Measurements from ENCODE around the gene UQCC3.
A peak's percentile ranks its signal among the peaks of the same experiment; 100 is the strongest.
"Not testable (repeated sequence)": the region's sequence is repeated elsewhere in the genome, so short reads cannot be mapped to it uniquely, and the experiment has no call there.

UQCC3 gene

DNA sequence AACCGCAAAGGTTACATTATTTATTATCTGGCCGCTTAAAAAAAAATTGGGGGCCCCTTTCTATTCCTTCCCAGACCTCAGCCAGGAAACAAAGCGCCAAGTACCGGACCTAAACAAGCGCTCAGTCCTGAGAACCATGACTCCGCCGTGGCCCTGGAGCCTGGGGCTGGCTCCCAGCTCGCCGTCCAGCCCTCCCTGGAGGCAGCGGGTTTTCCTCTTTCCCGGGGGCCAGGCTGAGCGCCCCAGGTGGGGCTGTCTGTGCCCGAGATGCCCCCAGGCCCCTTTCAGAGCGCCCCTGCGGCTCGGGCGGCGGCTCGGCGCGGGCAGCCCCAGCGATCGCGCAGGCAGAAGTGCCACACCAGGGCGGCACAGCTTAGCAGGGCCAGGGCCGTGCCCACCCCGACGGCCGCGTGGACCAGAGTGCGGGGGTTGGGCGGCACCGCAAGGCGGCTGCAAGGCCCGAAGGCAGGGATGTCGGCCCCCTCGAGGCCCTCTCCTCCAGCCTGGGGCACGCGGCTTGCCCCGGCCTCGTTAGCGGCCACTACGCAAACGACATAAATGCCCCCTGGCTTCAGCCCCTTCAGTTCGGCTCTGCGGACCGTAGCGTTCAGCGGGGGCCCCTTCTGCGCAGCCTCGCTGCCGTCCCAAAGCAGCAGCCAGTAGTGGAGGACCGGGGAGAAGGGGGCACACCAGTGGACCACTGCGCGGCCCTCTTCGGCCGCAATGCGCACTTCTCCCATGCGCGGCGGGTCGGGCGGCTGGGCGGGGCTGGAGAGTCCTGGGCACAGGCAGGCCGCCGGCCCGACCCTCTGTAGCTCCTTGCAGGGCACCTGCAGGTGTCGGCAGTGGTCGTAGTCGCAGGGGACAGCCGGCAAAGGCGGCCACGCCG lies 16.3 kb downstream of the UQCC3 start:
- TF ChIP-seq, protein P1, sequence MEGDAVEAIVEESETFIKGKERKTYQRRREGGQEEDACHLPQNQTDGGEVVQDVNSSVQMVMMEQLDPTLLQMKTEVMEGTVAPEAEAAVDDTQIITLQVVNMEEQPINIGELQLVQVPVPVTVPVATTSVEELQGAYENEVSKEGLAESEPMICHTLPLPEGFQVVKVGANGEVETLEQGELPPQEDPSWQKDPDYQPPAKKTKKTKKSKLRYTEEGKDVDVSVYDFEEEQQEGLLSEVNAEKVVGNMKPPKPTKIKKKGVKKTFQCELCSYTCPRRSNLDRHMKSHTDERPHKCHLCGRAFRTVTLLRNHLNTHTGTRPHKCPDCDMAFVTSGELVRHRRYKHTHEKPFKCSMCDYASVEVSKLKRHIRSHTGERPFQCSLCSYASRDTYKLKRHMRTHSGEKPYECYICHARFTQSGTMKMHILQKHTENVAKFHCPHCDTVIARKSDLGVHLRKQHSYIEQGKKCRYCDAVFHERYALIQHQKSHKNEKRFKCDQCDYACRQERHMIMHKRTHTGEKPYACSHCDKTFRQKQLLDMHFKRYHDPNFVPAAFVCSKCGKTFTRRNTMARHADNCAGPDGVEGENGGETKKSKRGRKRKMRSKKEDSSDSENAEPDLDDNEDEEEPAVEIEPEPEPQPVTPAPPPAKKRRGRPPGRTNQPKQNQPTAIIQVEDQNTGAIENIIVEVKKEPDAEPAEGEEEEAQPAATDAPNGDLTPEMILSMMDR (IDR thresholded peaks at IDR 0.05; ENCODE audit: borderline replicate concordance, insufficient read depth, low read depth, low read length), result no peak
- no peak overlapping the region for H3K4me3 ChIP-seq (ENCODE audit: low read depth, low read length)

GRCh38 chr11:62688491-62688890 lies 17.0 kb downstream of the UQCC3 start:
- TF ChIP-seq, protein P1 (IDR thresholded peaks at IDR 0.05; ENCODE audit: borderline replicate concordance, insufficient read depth, low read depth, low read length), result no peak

DNA sequence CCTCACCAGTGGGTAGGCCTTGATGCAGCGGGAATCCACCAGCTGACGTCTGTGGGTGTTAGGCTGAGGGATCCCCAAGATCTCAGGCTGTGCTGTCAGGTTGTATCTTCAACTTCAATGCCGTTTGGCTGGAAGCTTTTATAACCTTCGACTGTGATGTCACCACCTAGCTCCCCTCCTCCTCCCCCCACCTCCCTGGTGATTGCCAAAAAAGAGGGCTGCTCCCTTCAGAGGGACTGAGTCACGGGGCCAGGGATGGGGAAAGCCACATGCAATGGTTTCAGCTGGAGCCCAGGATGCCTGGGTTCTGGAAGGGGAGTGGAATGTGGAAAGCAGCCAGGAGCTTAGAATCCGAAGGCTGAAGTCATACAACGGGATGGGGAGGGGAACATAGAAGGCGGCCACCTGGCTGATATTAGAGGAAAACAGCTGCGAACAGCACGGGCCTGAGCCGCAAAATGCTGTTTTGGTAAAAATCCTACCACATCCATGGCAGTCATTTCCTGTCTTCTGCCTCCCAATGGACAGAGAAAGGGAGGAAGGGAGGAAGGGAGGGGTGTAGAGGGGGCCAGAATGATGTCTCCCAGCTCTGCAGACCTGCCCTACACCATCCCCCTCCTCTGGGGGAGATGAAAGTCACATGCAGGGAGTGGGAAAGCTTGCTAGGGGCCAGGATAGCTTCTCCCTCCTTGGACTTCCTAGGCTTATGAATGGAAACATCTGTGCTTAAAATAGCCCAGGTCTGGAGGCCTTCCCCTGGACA lies 18.1 kb downstream of the UQCC3 start, which contains the start of gene LRRN4CL:
LRRN4CL (minus strand) TSS at position 110 of the 763 bp plus-strand sequence. CDS start 1,022 bp downstream, outside the sequence.
- H3K4me3 ChIP-seq (ENCODE audit: low read depth, low read length), result no peak within 1 kb of the TSS
- TF ChIP-seq, protein P1 (IDR thresholded peaks at IDR 0.05; ENCODE audit: borderline replicate concordance, insufficient read depth, low read depth, low read length), result no peak

More at GRCh38 chr11:62688491-62688890, 17.0 kb downstream of the UQCC3 start:
- no peak overlapping the region for H3K4me3 ChIP-seq (ENCODE audit: low read depth, low read length)

DNA sequence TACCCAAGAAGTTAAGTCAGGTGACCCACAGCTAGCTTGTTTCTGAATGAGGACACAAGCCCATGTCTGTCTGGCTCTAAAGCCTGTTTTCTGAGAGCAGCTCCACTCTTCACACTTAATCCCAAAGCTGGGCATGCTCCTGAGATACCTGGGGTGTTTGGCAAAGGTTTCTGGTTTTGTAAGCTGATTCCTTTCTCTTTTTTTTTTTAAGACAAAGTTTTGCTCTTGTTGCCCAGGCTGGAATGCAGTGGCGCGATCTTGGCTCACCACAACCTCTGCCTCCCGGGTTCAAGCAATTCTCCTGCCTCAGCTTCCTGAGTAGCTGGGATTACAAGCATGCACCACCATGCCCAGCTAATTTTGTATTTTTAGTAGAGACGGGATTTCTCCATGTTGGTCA lies 22.2 kb downstream of the UQCC3 start:
- H3K4me3 ChIP-seq (ENCODE audit: low read depth, low read length), result not testable (repeated sequence)

GRCh38 chr11:62694455-62695167 lies 23.1 kb downstream of the UQCC3 start:
- TF ChIP-seq, protein P1 (IDR thresholded peaks at IDR 0.05; ENCODE audit: borderline replicate concordance, insufficient read depth, low read depth, low read length), result peak; percentile 84
- no peak overlapping the region for H3K4me3 ChIP-seq (ENCODE audit: low read depth, low read length)

GRCh38 chr11:62702246-62702645 lies 30.8 kb downstream of the UQCC3 start:
- TF ChIP-seq, protein P1 (IDR thresholded peaks at IDR 0.05; ENCODE audit: borderline replicate concordance, insufficient read depth, low read depth, low read length), result no peak
- no peak overlapping the region for H3K4me3 ChIP-seq (ENCODE audit: low read depth, low read length)

- not testable (repeated sequence) for H3K4me3 ChIP-seq (ENCODE audit: low read depth, low read length)
Observed at GRCh38 chr11:62703921-62704320, 32.4 kb downstream of the UQCC3 start.

Measured in GM12875 (cell line).